NCI-H1105 treated with DMSO at 0.1 percent for 48 hours (cell line): ENCODE measurements around the gene GPSM1.
"Not testable (repeated sequence)": the region's sequence is repeated elsewhere in the genome, so short reads cannot be mapped to it uniquely, and the experiment has no call there.

ENCODE experiments used
- DNase-seq: peaks from one replicate; lab custom pipeline; 2025; lab: John Stamatoyannopoulos, UW

The GPSM1 gene

DNA sequence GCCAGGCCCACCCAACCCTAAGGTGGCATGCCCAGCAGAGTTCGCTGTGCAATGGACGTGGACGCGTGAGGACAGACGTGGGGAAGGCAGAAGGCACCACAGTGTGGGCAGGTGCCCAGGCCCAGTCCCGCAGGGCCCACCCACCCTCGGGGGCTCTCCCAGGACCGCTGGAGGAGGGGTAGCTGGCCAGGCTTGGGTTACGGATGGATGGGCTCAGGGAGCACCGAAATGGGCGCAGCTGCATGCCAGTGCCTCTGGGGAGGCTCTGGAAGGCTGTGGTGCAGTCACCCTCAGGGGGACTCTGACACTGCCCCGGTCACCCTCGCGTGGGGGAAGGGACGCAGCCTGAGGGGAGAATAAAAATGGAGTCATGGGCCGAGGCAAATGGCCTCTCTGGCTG, 9.6 kb upstream of the GPSM1 start:
- DNase-seq: no peak

DNA sequence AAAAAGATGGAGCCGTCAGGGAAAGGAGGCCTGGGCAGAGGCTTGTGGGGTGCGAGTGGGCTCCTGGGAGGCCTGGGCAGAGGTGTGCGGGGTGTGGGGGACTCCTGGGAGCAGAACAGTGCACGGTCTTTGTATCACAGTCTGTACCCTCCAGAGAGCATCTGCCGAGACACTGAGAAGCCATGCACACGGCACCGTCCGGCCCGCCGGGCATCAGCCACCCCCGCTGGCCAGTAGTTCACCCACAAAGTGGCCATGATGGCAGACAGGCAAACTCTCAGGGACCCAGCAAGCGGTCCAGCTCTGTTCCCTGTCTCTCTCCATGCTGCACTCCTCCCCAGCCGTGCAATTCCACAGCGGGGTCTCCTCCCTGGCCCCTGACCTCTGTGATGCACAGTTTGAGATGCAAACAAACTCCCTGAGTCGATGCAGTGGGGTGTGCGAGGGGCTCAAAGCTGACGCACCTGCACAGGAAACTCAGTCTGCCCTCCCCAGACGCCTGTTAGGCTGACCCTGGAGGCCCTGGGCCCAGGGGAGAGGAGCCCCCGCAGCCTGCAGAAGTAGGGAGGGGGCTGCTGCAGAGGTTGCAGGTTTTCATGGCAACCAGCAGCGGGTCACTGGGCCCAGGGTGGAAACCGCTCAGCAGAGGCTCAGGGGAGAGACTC, 9.1 kb upstream of the GPSM1 start:
- DNase-seq: no peak

DNA sequence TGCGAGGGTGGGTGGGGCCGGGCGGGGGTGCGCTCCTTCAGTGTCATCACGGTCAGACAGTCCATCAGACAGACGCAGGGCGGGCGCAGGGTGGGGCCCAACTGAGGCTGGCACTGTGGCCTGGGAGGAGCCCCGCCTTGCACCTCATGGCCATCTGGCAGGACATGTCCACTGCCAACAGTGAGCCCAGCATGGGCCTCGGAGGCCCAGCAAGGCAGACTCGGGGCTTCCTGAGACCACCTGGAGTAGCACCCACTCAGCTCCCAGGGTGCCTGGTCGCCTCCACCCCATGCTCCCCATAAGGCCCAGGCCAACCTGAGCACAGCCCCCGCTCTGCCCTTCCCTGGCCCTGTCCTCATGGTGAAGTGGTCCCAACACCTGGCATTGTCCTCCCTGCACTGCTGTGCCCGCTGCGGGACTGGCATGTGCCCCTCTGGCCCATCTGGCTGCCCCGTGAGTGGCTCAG, 8.5 kb upstream of the GPSM1 start:
- DNase-seq: no peak

DNA sequence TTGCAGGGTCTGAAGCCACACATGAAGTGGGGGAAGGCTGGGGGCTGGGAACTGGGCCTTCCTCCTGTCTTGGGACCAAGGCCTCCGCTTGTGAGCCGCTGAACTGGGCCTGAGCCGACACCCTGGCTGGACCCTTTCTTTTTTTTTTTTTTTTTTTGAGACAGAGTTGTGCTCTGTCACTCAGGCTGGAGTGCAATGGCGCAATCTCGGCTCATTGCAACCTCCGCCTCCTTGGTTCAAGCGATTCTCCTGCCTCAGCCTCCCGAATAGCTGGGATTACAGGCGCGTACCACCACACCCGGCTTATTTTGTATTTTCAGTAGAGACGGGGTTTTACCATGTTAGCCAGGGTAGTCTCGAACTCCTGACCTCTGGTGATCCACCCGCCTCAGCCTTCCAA, 8.1 kb upstream of the GPSM1 start:
- DNase-seq: not testable (repeated sequence)

DNA sequence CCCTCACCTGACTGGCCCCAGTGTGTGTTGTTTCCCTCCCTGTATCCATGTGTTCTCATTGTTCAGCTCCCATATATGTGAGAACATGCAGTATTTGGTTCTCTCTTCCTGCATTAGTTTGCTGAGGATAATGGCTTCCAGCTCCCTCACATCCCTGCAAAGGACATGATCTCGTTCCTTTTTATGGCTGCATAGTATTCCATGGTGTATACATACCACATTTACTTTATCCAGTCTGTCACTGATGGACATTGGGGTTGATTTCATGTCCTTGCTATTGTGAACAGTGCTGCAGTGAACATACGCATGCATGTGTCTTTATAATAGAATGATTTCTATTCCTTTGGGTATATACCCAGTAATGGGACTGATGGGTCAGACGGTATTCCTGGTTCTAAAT, 7.4 kb upstream of the GPSM1 start:
- not testable (repeated sequence) for DNase-seq

DNA sequence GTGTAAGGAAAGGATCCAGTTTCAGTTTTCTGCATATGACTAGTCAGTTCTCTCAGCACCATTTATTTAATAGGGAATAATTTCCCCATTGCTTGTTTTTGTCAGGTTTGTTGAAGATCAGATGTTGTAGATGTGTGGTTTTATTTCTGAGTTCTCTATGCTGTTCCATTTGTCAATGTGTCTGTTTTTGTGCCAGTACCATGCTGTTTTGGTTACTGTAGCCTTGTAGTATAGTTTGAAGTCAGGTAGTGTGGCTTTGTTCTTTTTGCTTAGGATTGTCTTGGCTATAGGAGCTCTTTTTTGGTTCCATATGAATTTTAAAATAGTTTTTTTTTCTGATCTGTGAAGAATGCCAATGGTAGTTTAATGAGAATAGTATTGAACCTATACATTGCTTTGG, 6.4 kb upstream of the GPSM1 start:
- DNase-seq: not testable (repeated sequence)

DNA sequence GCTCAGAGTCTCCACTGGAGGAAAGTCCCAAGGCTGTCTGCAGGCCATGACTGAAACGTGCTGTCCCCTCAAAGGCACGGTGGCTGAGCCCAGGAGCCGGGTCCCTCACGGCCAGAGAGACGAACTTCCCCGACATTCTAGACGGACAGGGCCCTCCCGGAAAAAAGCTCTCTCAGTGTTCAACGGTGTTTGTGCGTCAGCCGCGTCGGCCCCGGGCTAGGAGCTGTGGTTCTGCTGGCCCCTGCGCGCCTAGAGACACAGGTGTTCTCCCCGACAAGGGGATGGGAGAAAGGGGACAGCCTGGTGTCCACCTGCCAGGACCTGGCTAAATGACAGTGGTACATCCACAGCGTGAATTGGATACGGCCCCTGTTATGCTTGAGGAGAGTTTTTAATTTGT, 5.8 kb upstream of the GPSM1 start:
- no peak for DNase-seq

DNA sequence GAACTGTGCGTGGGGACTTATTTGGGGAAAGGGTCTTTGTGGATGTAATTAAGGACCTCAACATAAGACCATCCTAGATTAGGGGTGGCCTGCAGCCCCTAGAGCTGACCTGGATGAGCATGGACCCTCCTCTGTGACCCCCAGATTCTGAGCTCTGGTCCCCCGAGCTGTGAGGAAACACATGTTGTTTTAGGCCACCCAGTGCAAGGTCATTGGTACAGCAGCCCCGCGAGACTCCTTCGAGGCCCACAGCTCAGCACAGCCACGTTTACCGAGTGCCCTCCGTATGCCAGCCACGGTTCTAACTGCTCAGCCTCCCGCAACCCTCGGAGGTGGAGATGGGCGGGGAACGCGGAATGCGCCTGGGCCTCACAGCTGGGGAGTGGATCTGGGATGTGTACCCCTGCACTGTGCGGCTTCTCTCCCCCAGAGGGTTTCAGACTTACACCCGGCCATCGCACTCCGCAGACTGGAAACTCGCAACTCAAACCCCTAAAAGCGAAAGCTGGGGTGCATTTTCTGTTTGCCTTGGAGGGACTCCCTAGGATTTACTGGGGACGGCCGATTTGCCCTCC, 4.5 kb upstream of the GPSM1 start:
- no peak for DNase-seq

DNA sequence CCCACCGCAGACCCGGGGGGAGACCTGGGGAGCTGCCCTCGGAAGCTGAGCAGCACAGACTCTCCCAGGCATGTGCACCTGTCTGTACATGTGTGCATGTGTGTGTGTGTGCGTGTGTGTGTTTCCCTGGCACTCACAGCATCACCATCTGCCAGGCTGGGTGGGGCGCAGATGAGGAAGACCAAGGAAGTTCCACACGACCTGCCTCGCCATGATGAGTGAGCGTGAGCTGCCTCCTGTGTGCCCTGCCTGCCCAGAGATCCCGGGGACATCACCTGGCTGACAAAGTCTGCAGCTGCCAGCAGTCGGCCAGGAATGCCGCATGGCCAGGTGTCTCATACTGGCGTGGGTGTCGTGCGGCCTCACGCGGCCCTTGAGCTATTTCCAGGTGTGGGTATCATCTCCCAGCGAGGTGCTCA, 4.0 kb upstream of the GPSM1 start:
- DNase-seq: peak; percentile 35

DNA sequence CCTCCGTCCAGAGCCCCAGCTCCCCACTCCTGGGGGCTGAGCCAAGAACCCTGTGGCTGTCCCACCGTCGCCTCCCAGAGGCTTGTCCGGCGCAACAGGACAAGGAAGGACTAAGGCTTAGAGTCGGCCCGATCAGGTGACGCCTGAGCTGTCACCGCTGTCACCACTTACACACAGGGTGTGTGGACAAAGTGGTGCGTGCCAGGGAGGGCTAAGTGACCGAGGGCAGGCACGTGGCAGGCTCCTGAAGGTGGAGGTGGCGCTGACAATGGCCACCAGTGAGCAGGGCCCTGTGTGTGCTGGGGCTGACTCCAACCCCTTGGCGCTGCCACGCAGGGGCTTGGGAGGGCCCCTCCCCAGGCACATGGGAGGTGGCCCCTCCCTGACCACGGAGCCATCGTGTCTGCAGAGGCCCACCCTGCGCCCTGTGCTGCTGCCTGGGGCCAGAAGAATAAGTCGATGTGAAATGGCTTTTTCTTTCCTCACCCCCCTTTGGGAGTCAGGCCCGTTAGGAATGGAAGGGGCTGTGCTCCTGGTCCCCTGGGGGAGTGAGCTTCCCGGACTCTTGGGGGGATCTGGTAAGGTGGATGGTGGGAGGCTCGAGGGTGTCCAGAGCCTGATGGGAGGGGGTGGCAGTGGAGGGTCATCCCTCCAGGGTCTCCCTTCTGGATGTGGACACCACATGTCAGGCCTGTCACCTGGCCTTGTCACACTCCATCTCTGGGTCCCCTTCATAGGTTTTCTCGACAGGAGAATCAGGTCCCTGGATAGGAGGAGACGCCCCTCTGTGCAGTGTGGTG, 2.6 kb upstream of the GPSM1 start:
- DNase-seq: no peak

DNA sequence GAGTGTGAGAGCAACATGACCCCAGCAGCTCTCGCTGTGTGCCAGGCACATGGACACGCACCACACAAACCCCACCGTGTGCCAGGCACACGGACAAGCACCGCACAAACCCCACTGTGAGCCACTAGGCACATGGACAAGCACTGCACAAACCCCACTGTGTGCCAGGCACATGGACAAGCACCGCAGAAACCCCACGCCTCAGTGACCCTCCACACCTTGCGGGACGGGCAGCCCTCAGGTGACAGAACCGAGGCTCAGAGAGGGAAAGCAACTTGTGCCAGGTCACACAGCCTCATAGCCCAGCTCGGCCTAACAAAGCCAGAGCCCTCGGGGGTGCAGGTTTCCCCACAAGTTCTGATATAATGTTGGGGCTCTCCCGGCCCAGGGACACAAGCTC, 2.0 kb upstream of the GPSM1 start:
- DNase-seq: no peak

DNA sequence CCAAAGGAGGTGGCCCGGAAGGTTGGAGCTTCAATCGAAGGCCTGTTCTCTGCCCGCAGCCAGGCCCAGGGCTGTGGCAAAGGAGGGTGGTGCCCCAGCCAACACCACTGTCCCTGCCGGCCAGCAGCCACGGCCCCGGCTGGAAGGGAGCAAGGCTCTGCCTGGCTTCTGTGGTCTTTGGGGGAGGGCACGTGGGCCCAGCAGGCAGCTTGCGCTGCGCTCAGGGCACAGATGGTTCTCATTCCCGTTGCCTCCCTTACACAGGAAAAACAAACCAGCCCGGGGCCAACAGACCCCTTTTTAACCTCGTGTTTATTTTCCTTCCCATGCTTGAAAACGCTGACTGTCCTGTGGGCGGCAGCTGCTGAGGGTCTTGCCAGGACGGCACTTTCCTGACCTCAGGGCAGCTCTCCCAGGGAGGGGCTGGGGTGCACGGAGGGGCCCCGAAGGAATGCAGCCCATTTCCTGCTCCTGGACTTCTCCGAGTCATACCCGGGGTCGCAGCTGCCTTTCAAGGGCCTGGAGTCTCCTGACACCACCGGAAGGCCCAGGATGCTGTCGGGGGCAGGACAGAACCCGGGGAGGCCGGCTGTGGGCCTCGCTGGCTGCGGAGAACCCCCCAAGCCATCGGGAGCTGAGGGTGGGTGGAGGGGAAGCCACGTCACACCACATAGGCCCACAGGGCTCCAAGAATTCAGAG, 1.1 kb upstream of the GPSM1 start:
- no peak for DNase-seq

DNA sequence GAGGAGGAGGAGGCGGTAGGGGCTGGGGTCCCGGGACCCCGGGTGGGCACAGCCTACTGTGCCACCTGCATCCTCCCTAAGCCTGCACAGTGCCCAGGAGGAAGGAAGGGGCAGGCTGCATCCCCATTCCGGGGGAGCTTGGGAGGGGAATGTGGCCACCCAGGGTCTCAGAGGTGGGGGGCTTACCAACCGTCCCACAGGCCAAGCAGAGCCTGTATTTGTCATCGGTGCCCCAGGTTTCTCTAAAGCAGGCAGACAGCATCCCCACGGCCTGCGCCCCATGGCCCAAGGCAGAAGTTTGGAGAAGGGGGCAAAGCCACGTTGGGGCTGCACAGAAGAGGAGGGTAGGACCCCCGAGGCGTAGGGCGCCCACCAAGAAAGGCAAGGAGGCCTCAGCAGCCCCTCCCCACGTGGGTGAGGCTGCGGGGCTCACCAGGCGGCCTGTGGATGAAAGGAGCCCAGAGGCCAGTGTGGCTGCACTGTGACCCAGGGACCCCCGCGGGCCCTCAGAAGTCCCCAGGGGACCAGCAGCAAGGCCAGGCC, 507 bp upstream of the GPSM1 start:
- DNase-seq: no peak

DNA sequence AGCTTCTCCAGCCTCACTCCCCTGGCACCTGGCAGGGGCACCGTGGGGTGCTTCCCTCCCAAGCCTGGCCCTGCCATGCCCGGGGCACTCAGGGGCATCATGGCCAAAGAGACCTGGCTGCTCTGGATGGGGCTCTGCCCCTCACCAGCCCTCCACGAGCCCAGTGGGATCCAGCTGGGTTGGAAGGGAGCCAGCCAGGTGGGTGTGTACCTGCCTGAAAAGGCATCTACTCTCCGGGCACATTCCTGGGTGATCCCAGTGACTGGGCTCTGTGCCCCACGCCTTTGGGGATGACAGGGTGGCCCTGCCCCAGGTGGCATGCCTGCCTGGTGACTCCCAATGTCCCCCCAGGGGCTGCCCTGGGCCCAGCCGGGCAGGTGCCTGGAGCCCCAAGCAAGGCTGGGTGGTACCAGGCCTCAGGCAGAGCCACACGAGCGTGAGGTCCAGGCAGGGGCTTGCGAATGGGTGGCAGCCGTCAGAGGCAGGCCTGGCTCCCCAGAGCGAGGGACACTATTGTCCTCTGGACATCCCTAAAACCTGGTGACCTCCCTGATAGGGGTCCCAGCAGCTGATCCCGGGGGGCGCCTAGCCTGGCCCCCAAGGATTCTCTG, 777 bp downstream of the GPSM1 start:
- DNase-seq: peak; percentile 40

DNA sequence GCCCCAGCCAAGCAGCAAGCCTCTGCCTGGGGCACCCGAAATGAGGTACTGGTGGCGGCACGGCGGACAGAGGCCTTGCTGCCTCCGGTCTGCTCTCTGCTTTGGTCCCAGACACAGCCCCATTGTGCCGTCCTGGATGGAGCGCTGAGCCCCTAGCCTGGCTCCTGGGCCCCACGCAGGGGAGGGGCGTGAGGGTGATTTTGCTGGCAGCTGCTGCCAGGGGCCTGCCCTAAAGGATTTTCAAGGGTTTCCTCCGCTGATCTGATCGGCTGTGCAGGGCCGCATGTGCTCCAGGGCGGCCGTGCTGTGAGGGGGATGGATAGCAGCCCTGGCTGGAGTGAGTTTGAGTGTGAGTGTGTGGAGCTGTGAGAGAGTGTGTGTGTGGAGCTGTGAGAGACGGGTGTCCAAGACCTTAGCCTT, 1.3 kb downstream of the GPSM1 start:
- no peak for DNase-seq

DNA sequence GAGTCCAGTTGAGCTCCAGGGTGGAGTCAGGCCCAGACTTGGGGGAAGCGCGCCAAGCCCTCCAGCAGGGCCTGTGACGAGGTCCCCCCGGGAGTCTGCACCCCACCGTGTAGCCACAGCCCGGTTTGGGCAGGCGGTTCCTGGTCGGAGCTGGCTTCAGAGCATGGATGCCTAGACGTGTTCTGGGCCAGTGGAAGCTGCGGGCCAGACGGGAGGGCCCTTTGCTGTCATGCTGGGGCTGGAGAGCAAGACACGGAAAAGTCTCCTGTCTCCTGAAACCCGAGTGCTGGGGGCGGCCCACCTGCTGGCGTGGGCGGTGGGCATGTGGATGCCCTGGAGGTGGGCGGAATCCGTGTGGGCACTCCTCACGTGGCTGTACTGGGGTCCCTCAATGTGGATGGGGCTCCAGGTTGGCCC, 1.9 kb downstream of the GPSM1 start:
- DNase-seq: no peak

DNA sequence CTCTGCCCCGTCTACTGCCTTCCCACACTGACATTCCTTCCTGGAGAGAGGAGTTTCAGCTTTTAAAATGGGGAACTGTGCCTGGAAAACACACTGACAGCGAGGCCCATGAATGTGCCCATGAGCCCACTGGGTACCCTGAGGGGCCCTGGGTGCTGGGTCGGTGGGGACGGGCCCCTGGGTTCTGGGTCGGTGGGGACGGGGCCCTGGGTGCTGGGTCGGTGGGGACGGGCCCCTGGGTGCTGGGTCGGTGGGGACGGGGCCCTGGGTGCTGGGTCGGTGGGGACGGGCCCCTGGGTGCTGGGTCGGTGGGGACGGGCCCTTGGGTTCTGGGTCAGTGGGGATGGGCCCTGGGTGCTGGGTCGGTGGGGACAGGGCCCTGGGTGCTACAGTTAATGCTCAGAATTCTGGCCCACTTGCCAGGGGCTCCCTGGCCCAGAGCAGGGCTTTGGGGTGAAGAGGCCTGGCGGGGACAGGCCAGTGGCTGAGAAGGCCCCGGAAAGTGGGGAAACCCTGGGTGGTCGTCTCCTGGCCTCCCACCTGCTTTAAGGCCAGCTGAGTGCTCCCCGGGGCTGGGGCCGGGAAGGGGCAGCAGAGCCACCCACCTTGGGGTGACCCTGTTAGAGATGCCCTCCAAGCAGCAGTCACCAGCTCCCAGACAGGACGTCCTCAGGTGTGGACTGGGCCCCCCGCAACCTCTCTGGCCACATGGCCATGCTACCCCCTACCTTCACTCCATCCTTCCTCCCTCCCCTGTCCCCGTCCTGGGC, 2.5 kb downstream of the GPSM1 start:
- no peak for DNase-seq

DNA sequence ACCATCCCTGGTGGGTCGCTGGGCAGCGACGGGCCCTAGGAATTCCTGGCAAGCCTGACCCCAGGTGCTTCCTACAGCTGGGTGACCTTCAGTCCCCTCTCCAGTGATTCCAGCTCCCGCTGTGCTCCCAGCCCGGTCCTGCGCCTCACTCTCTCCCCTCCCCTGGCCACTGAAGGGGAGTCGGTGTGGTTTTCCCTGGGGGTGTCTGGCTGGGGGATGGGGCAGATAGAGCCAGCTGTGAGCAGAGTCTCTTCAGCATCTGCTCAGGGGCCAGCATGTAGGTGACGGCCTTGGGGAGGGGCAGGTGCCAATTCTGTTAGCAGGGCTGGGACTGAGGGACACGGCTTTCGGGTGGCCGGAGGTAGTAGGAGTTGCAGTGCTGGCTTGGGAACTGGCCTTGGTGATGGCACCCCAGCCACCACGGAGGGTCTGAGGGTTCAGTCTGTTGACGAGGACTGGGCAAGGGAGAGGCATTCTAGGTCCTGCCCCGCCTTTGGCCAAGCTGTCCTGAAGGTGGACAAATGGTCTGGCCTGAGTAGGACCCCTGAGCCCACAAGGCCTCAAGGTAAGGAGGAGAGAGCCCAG, 3.2 kb downstream of the GPSM1 start:
- DNase-seq: no peak

DNA sequence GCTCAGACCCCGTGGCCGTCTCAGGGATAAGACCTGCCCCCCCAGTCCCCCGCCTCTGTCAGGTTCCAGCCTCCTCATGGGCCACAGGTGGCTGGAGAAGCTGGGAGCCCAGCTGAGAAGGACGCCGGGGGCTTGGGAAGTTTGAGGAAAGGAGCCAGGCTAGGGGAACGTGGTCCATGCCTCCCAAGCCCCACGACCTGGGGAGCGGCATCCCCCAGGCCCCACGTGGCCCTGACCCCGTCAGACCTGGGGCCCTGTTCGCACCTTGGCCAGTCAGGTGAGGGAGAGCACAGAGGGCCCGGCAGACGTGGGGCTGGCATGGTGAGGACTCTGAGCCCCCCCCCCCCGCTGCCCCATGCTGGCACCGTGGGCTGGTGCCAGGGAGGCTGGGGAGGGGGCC, 3.7 kb downstream of the GPSM1 start:
- DNase-seq: no peak

DNA sequence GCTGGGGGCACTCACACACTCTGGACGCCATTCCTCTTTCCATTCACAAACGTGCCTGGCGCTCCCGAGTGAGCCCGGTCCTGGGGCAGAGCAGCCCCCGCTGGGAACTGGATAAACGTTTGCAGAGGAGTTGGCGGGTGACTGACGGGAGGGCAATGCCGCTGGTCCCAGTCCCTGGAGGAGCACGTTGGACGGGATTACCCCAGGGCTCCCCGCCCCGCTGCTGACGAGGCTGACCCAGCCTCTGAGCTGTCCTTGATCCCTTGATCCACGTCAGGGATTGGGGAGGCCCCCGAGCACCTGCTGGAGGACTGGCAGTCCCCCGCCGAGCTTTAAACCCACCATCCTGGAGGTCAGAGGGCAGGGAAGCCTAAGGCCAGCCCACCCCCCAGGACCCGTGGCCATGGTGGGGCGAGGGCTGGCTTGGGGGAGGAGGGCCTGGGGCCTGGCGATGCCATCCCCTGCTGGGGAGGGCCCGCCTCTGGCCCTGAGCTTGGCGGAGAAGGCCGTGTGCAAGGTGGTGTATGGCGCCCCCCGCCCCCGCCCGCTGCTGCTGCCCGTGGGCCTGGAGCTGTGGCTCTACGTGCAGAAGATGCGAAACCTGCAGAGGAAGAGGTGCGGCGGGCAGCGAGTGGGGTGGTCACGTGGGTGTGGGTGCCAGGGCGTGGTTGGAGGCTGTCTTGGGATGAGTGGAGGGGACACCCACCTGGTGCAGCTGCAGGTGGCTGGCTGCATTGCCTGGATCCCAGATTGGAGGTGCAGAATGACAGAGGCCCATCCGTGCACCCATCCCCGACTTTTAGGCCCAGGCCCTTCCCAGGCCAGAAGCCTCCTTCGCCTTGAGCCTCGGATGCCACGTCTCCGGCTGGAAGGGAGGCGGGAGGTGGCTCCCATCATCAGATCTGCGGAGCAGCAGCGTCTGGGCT, 4.5 kb downstream of the GPSM1 start:
- no peak for DNase-seq
